Measurements from ENCODE around the gene MDC1.

Gene MDC1

GRCh38 chr6:30705620-30706019, 11.5 kb downstream of the MDC1 start:
- no peak for DNase-seq (ENCODE audit: low read depth in 1 of 2, low spot score in 1 of 2)

GRCh38 chr6:30703821-30704220, 13.3 kb downstream of the MDC1 start:
- no peak for DNase-seq (ENCODE audit: low read depth in 1 of 2, low spot score in 1 of 2)

GRCh38 chr6:30703011-30703410, 14.1 kb downstream of the MDC1 start:
- no peak for DNase-seq (ENCODE audit: low read depth in 1 of 2, low spot score in 1 of 2)

GRCh38 chr6:30700340-30700739, 16.7 kb downstream of the MDC1 start:
- DNase-seq (ENCODE audit: low read depth in 1 of 2, low spot score in 1 of 2), result no peak

- no peak for DNase-seq (ENCODE audit: low read depth in 1 of 2, low spot score in 1 of 2)
Observed at GRCh38 chr6:30696432-30696831, 20.6 kb downstream of the MDC1 start.

- DNase-seq (ENCODE audit: low read depth in 1 of 2, low spot score in 1 of 2), result no peak
Observed at GRCh38 chr6:30691208-30691847, 25.8 kb downstream of the MDC1 start.

- DNase-seq (ENCODE audit: low read depth in 1 of 2, low spot score in 1 of 2), result peak; percentile 58 to 59
Observed at GRCh38 chr6:30690403-30691207, 26.5 kb downstream of the MDC1 start, which contains the start of gene NRM. TSS of gene NRM (minus strand) at chr6:30690984. CDS start at chr6:30690974, 10 bp downstream.

GRCh38 chr6:30689985-30690384, 27.1 kb downstream of the MDC1 start:
- DNase-seq (ENCODE audit: low read depth in 1 of 2, low spot score in 1 of 2), result no peak

- no peak for DNase-seq (ENCODE audit: low read depth in 1 of 2, low spot score in 1 of 2)
Observed at GRCh38 chr6:30689022-30689865, 27.8 kb downstream of the MDC1 start.

- no peak for DNase-seq (ENCODE audit: low read depth in 1 of 2, low spot score in 1 of 2)
Observed at GRCh38 chr6:30688569-30688968, 28.5 kb downstream of the MDC1 start.

GRCh38 chr6:30687659-30688431, 29.2 kb downstream of the MDC1 start:
- no peak for DNase-seq (ENCODE audit: low read depth in 1 of 2, low spot score in 1 of 2)

GRCh38 chr6:30686908-30687658, 30.0 kb downstream of the MDC1 start:
- peak; percentile 62 to 74 for DNase-seq (ENCODE audit: low read depth in 1 of 2, low spot score in 1 of 2)

- DNase-seq (ENCODE audit: low read depth in 1 of 2, low spot score in 1 of 2), result peak; percentile 76 to 83
Observed at GRCh38 chr6:30686009-30686907, 30.8 kb downstream of the MDC1 start, which contains the start of gene PPP1R18. TSS of gene PPP1R18 (minus strand) at chr6:30686645. CDS start at chr6:30686018, 627 bp downstream.

- DNase-seq (ENCODE audit: low read depth in 1 of 2, low spot score in 1 of 2), result no peak
Observed at GRCh38 chr6:30685157-30686008, 31.7 kb downstream of the MDC1 start.

GRCh38 chr6:30684386-30685156, 32.5 kb downstream of the MDC1 start:
- DNase-seq (ENCODE audit: low read depth in 1 of 2, low spot score in 1 of 2), result peak in 1 of 2 donors; percentile 39

- DNase-seq (ENCODE audit: low read depth in 1 of 2, low spot score in 1 of 2), result no peak
Observed at GRCh38 chr6:30683980-30684338, 33.1 kb downstream of the MDC1 start.
